Measurements from ENCODE around the gene UBASH3B.
"Not testable (repeated sequence)": the region's sequence is repeated elsewhere in the genome, so short reads cannot be mapped to it uniquely, and the experiment has no call there.

Gene UBASH3B

GRCh38 chr11:122802876-122803275 lies 147.4 kb downstream of the UBASH3B start:
- in situ Hi-C loops (cut with HindIII; ENCODE audit: low sequenced_read_pairs), result no loop called here

- in situ Hi-C loops (cut with HindIII; ENCODE audit: low sequenced_read_pairs), result no loop called here
Observed at GRCh38 chr11:122803306-122803705, 147.8 kb downstream of the UBASH3B start.

- in situ Hi-C loops (cut with HindIII; ENCODE audit: low sequenced_read_pairs), result no loop called here
Observed at GRCh38 chr11:122803716-122804115, 148.2 kb downstream of the UBASH3B start.

- in situ Hi-C loops (cut with HindIII; ENCODE audit: low sequenced_read_pairs), result no loop called here
Observed at GRCh38 chr11:122804161-122804560, 148.6 kb downstream of the UBASH3B start.

GRCh38 chr11:122804796-122805195 lies 149.3 kb downstream of the UBASH3B start:
- in situ Hi-C loops (cut with HindIII; ENCODE audit: low sequenced_read_pairs), result no loop called here

- in situ Hi-C loops (cut with HindIII; ENCODE audit: low sequenced_read_pairs), result no loop called here
Observed at GRCh38 chr11:122807731-122808477, 152.4 kb downstream of the UBASH3B start.

- in situ Hi-C loops (cut with HindIII; ENCODE audit: low sequenced_read_pairs), result no loop called here
Observed at GRCh38 chr11:122808478-122808869, 153.0 kb downstream of the UBASH3B start.

GRCh38 chr11:122809866-122810265 lies 154.3 kb downstream of the UBASH3B start:
- in situ Hi-C loops (cut with HindIII; ENCODE audit: low sequenced_read_pairs), result no loop called here

GRCh38 chr11:122811721-122812120 lies 156.2 kb downstream of the UBASH3B start:
- in situ Hi-C loops (cut with HindIII; ENCODE audit: low sequenced_read_pairs), result no loop called here

GRCh38 chr11:122812638-122813037 lies 157.1 kb downstream of the UBASH3B start:
- in situ Hi-C loops (cut with HindIII; ENCODE audit: low sequenced_read_pairs), result no loop called here

- in situ Hi-C loops (cut with HindIII; ENCODE audit: low sequenced_read_pairs), result no loop called here
Observed at GRCh38 chr11:122813176-122813893, 157.8 kb downstream of the UBASH3B start.

- in situ Hi-C loops (cut with HindIII; ENCODE audit: low sequenced_read_pairs), result no loop called here
Observed at GRCh38 chr11:122813894-122814270, 158.4 kb downstream of the UBASH3B start.

- in situ Hi-C loops (cut with HindIII; ENCODE audit: low sequenced_read_pairs), result no loop called here
Observed at GRCh38 chr11:122814401-122814800, 158.9 kb downstream of the UBASH3B start.

GRCh38 chr11:122815900-122816299 lies 160.4 kb downstream of the UBASH3B start:
- in situ Hi-C loops (cut with HindIII; ENCODE audit: low sequenced_read_pairs), result no loop called here

GRCh38 chr11:122816761-122817520 lies 161.4 kb downstream of the UBASH3B start:
- in situ Hi-C loops (cut with HindIII; ENCODE audit: low sequenced_read_pairs), result no loop called here

GRCh38 chr11:122820158-122820557 lies 164.6 kb downstream of the UBASH3B start:
- in situ Hi-C loops (cut with HindIII; ENCODE audit: low sequenced_read_pairs), result no loop called here

GRCh38 chr11:122821169-122821568 lies 165.6 kb downstream of the UBASH3B start:
- in situ Hi-C loops (cut with HindIII; ENCODE audit: low sequenced_read_pairs), result no loop called here

- in situ Hi-C loops (cut with HindIII; ENCODE audit: low sequenced_read_pairs), result no loop called here
Observed at GRCh38 chr11:122822241-122822640, 166.7 kb downstream of the UBASH3B start.

GRCh38 chr11:122823564-122823963 lies 168.0 kb downstream of the UBASH3B start:
- in situ Hi-C loops (cut with HindIII; ENCODE audit: low sequenced_read_pairs), result no loop called here

- in situ Hi-C loops (cut with HindIII; ENCODE audit: low sequenced_read_pairs), result not testable (repeated sequence)
Observed at GRCh38 chr11:122829371-122829770, 173.8 kb downstream of the UBASH3B start.

- in situ Hi-C loops (cut with HindIII; ENCODE audit: low sequenced_read_pairs), result not testable (repeated sequence)
Observed at GRCh38 chr11:122832297-122832696, 176.8 kb downstream of the UBASH3B start.

Data from DLD1 (cell line).